ENCODE data around the gene SFXN5.

SFXN5 gene

DNA sequence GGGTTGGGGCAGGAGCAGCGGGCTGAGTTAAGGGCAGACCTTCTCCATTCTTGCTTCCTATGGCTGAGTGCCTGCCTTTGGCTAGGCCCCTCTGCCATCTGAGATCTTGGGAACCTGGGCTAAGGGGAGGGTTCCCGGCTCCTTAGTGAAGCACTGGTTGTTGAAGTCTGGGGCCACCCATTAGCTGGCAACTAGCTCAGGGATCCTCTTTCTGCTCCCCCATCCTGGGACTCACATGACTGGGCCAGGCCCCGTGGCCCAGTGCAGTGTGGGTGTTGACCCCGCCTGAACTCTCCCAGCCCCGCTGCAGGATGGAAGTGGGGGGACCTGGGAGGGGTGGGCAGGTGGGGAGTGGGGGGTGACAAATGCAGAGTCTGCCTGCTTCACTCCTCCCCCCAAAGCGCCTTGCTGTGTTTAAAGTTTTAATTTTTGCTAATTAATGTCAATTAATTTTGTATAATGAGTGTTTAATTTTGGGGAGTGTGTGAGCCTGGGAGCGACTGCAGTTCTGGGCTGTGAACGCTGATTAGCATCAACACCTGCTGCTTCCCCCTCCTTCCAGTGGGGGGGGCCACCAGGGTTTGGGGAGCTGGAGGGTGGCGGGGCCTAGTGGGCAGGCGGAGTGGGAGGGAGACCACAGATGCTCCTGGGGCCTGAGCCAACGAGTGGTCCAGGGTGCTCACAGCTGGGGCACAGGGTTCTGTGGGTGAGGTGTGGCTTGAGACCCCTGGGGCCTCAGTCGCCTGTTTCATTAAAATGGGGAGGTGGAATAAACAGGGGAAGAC lies 99.0 kb downstream of the SFXN5 start:
- DNase-seq = no peak

DNA sequence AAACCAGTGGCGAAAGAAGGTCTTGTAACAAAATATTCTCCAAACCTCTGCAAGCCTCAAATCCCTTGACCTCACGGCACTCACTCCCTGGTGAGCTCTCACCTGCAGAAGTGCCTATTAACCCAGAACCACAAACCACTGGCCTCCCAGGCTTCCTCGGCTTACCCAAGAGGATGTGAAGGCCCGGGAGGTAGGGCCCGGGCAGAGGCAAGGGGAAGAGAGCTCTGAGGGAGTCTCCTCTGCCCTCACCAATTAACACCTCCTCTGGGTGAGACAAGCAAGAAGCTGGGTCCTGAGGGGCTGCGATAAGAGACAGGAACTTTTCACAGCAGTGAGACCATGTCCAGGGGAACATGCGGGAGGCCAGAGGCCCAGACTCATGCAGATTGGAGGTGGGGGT lies 100.5 kb downstream of the SFXN5 start:
- DNase-seq = no peak

DNA sequence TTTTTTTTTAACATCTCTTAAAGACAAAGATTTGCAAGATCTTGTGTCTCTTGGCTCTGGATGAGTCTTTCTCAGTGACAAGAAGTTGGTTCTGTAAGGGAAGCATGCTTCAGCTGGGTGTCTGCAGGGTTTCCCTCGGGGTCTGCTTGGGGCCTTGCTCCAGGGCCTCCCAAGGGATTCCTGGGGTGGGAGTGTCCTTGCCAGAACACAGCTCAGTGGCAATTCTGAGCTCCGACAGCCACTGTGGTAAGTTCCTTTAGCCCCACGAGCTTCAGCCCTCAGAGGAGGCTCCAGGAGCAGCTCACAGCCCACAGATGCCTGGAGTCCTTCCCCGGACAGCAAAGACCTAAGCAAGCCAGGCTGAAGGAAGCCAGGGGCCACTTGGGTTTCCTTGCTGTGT lies 101.8 kb downstream of the SFXN5 start:
- no peak for DNase-seq

DNA sequence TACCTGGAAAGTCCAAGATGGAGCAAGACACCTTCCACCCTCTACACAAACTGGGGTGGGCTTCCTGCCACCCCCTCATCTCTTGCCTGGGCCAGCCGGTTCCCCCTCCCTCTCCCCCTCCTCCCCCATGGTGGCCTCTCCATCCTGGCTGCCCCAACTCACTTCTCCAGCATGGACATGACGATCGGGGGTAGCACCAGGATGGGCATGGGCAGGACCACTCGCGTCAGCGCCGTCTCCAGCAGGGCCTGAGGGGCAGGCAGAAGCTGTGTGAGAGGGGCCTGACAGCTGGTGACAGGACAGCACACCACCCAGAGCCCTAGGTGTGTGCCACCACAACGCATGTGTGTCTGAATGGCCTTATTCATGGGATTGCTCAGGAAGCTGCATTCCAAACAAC lies 103.2 kb downstream of the SFXN5 start:
- DNase-seq = no peak

DNA sequence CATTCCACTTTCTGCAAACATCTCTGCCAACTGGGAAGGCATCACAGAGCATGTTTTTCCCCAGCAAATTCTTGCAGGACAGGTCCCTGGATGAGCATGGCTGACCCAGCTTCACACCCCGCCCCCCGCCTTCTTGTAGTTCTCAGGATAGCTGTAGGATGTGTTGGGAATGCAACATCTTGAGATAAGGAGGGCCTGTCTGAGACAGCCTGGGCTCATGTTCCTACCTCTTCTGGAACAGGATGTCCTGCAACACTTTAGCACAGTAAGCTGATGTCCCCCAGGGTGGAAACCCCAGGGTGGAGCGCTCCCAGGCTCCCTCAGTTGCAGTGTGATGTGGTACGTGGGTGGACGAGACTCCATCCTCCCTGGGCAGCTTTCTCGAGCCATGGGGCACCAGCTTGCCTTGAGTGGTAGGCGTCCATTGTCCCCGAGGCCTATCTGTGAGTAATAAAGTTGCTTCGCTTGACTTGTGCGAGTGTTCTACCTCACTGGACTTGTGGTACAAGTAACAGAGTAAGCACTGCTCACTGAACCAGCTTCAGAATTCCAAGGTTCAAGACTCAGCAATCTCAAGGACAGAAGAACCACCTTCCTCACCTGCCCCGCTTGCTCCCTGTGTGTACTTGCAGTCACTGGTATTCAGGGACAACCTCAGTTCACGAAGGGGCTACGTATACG lies 105.6 kb downstream of the SFXN5 start:
- no peak for DNase-seq

DNA sequence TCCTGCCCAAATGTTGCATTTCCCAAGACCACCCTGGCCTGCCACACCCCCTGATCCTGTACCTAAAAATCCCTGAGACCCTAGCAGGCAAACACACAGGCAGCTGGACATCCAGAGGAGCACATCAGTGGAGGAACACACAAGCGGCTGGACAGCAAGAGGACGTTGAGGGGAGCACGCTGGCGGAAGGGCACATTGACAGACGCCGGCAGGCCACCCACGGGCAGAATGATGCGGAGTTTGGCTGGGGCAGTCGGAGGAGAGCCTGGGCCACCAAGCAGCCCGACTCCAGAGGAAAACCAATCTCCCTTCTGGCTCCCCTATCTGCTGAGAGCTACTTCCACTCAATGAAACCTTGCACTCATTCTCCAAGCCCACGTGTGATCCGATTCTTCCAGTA lies 106.5 kb downstream of the SFXN5 start:
- DNase-seq = no peak

DNA sequence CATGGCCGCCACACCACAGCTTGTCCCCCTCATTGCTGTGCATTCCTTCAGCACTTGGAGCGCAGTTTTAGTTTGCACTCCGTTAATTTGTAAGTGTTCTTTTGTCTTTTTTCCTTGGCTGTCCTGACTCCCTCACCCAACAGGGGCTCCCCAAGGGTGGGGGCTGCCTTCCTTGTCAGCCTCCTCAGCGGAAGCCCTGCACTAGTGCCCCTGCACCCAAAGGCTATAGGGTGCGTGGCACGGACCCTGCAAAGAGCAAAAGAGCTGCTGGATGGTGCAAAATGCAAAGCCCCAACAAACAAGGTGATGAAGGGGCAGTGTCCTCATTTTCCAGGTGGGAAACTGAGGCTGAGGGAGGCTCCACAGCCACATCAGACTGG lies 107.4 kb downstream of the SFXN5 start:
- no peak for DNase-seq

DNA sequence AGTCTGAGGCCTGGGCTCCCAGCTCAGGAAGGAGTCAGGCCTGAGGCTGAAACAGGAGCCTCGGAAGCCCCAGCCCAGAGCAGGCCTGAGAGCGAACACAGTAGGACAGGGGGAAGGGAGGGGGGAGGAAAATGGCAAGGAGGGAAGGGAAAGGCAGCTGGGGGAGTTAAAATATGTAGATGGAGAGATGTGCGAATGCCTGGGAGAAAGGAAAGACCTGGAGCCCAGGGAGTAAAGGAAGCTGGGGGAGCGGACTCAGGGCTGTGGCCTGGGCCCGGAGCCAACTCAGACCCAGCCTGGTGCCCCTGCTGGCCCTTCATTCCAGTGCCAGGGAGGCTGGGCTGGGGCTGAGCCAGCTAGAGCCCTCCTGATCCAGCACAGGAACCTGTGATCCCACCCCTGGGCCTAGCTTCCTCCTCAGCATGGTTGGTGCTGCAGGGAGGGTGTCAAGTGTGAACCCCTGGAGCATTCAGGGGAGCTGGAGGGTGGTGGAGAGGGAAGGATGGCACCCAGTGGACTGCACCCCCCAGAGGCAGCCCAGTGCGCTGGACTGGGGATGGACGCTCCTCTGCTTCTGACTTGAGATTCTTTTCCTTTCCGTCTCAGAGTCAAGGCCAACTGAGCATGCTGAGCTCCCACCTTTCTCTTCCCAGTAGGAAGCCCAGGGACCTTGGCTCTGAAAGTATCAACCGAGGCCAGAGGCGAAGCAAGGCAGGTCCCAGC lies 107.9 kb downstream of the SFXN5 start:
- DNase-seq = no peak

DNA sequence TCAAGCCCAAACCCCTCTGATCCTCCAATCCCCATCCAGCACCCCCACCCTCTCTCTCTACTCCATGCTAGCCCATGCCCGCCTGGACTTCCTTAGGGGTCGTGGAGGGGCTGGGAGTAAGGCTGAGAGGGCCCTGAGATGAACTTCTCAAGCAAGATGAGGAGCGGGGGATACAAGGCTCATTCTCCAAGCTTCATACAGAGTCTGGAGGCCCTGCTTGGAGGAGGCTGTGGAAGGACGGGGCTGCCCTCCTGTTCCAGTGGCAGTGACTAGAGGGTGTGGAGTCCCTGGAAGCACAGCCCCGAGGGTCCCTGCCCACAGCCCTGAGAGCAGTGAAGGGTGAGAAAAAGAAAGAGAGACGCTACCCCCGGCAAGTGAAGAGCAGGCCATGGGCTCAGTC lies 108.6 kb downstream of the SFXN5 start:
- DNase-seq = no peak

DNA sequence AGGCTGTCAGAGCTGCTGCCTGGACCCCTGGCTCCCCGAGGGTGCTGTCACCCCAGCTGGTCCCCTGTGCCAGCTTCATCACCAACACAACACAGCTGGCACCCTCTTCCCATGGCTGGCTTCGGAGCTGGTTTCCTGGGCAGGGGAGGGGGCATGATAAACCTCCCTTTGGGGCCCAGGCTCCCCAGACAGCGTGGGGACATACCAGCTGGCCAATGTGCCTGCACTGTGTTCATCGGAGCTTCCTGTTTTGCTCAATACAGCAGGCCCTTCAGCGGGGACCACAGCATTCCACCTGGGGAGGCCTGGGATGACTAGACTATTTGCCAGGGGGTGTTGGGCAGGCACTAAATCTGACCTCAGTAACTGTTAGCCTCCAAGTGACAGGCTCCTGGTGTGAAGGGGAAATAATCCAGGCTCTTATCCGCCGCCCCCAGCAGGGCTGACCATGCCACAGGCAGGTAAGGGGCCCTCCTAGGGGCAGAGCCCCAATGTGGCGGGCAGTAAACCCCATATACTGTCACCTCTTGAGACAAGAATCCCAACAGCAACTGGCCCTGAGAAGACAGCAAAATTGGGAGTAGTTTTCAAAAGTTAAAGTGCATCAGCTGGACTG lies 109.6 kb downstream of the SFXN5 start:
- DNase-seq = no peak

DNA sequence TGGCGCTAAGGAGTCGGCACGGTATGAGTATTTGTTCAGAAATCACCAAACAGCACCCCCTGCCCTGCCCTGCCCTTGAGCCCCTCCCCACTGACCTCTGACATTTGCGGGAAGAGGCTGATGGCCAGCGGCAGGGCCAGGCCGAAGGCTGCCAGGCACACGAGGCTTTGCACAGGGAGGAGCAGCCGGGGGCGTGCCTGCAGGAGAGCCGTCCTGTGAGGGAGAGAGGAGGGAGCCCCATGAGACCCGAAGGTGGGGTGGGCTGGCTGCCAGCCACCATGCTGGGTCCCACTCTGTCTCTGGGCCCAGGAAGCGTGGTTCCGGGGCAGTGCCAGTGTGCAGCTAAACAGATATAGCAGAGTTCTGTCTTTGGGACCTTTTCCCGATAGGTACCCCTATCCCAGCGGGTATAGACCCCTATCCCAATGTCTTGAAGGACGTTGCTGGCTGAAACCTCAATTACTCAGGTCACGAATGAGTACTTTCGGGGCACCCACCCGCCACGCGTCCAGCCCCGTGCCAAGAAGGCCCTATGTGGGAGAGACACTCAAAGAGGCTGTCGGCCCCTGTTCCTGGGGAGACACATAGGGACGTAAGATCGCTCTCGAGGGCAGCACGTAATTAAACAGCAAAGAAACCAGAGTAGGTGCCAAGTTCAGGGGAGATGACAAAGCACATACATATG lies 110.3 kb downstream of the SFXN5 start:
- no peak for DNase-seq

DNA sequence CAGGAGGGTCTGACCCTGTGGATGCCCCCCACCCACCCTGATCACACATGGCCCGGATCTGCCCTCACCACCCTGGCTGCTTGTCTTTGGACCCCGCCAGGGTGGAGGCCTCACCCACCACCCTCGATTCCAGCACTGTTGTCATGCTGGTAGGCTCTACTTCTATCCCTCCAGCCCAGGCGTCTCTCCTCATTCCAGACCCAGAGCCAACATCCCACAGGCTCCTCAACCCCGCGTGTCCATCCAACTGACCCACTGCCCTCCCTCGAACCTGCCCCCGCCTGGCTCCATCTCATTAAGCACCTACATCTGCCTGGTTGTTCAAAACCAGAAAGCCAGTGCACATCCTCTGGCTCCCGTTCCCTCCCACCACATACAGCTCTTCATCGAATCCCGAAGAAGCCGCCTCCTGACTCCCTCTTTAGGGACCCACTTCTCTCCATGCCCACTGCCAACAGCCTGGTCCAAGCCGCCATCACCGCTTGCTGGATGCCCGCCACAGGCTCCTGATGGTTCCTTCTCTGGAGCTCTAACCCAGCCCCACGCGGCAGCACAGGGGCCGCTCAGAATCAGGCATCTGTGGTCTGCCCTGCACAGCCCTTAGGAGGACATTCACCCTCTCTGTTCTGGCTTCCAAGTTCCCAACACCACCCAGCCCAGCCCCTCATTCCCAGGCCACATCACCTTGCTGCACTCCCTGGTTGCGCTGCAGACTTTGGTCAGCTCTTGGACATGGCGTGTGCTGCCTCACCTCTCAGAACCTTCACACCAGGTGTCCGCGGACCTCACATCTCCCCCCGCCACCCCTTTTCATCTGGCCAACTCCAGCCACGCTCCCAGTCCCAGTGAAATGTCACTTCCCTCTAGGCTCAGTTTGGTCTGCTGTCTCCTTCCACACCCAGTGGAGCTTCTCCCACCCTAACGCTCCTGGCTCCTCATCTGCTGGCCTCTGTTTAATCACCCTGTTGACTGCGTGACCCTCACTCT lies 111.2 kb downstream of the SFXN5 start:
- DNase-seq = no peak

DNA sequence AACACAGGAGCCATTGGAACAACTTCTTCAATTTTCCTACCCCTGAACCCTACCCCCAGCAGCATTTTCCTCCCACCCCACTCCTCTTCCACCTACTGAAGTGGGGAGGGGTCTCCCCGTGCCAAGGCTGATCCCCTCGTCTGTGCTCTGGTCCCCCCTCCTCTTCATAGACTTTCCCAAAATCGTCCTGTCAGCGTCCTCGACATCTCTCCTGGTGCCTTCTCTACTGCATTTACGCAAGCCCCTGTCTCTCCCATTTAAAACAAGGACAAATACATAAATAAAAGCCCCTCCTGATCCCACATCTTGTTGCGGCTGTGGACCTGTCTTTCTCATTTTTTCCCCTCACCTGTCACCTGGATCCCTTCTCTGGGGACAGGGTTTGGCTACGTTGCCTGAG lies 112.0 kb downstream of the SFXN5 start:
- DNase-seq = no peak

DNA sequence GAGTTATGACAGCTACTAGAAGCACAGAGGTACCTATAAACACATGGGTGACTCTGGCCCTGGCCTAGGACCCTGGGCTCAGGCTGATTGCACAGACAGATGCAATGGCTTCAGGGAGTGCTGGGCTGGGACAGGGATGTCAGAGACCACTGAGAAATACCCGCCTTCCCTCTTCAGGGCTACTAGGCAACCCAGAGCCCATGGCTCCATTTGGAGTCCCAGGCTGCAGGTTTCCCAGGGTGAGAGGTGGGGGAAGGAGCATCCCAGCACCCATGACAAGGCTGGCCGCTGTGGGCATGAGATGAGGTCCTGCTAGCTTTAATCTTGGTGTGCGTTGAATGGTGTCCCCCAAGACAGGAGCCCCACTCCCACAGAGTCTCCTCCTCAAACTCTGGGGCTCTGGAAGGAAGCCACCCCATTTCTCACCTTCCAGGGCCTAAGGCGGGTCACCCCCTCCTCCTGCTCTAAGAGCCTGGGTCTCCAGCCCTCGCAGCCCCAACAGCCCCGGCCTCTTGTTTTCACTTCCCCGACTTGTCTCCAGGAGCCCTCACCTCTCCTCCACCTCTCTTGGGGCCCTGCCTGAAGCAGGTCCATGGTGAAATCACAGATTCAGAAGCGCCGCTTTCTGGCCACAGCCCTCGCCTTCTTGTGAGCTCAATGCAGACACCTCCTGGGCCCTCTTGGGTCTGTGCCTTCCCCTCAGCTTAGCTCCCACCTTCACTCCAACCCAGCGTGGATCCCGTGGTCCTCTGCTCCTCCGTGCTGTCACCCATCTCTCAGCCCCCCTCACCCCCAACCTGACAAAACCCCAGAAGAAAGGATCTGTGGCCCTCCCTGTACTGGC lies 112.7 kb downstream of the SFXN5 start:
- DNase-seq = no peak

DNA sequence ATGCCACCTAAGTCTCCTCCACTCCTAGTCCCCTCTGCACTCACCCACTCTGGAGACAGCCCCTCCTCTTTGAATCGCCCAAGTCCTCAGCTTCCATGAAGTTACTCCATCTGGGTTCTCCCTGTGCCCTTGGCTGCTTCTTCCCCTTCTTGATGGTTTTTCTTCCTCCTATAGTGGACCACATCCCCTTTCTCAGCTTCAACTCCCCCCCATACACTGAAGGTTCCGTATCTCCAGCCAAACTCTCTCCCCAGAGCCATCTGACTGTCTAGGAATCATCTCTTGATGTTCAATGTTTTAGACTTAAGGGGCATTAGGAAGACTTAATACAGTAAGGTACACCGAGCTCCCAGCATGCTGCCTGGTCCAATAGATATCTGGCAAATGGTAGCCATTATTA lies 114.6 kb downstream of the SFXN5 start:
- no peak for DNase-seq

DNA sequence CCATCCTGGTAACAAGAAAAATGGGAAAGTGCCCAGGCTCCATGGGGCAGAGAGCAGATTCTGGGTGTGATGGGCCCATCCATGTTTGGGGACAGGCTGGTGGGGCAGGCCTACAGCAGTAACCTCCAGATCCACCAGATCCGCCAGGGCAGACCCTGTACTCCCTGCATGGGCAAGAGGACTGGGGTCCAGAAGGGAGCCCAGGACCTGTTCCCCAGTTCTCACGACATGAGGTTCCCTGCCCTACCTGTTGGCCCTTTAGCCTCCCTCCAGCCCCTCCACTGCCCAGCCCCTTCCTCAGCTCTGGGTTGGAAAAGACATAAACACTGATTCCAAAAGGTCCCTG lies 115.5 kb downstream of the SFXN5 start:
- no peak for DNase-seq

DNA sequence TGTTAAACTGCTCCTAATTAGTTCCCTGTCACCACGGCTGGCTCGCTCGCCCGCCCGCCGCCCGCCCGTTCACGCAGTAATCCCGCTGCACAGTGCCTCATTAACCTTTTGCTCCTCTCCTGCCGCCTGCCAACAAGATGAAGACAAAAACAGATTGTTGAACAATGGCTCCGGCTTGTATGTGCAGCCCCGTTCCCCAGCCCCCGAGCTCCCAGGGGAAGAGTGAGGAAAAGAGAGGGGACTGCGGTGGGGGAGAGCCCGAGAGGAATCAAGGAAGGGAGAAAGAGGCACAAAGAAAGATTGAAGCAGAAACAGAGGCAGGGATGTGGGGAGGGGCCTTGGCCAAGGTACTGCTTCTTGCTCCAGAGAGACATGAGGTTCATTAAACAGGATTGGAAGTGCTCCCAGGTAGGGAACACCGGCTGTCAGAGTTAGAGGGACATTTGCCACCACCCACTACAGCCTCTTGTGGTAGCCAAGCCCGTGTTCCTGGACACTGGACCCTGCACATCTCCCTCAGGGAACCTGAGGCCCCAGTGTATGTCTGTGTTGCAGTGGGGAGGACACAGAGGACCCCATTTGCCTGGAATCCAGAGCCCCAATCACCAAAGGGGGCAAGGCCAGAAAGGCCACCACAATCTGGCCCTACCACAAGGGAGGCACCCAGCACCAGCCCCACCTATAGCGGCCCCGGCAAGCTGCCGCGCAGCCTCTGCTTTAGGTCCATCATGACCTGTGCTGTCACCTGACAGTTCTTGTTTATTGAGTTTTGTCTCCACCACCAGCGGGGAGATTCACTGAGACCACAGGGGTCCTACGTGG lies 116.1 kb downstream of the SFXN5 start:
- no peak for DNase-seq

DNA sequence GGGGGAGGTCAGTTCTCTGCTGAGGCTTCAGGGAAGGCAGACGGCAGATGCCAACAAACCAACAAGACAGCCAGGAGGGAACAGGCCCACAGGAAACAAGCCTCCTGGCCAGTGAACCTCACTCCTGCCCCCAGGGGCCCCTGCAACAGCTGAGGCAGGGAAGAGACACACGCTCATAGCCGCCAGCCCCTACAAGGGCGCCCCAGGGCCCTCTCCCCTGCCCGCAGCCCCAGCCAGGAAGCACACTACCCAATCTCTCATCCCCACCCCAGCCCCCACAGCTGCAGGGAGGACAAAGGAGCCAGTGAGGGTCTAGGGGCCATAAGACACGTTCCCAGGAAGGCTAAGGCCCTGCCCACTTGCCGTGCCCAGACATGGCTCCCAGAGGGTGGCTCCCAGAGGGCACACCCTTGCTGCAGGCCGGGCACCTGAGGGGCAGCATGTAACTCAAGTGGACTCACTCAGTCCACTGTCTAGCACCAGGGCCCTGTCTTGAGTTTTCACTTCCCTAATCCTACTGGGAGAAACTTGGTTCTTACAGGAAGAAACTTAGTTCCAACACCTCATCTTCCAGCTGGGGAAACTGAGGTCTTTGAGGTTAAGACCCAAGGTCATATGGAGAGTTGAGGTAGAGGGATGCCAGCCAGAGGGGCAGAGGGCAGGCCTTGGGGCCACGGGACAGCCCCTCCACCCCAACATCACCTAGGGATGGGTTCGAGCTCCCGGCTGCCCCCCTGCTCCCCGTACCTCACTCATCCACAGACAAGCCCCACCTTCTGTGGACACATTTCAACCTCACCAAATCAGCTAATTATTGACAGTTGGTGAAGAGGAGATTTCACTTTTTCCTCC lies 116.9 kb downstream of the SFXN5 start:
- DNase-seq = no peak

DNA sequence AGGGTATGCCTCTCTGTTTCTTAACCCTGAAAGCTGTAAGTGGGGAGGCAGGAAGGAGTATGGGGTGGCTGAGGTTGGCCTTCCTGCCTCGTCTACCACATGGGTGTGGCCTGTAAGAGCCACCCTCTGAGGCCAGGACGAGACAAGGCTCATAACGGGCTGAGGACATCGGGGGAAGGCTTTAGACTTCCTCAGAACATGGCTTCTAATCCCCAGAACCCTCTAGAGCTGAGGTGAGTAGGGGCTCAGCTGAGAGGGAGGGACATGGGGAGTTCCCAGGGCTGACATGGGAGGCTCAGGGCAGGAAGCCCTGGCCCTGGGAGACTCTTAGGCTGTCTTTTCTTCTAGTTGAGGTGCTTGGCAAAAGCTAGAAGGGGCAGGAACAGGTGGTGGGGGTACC lies 117.5 kb downstream of the SFXN5 start:
- DNase-seq = no peak

Measured in NCI-H1436 treated with DMSO at 0.1 percent for 48 hours (cell line).